Right lung (tissue), 5 donors: ENCODE data around the gene PHTF1. TPM values are rescaled to one million over a fixed set of nuclear protein-coding genes. Genes with fewer than 3 reads are reported as not detected.
"Not testable (repeated sequence)": the region's sequence is repeated elsewhere in the genome, so short reads cannot be mapped to it uniquely, and the experiment has no call there.

Experiments
- DNase-seq, 2 donors: peaks; one replicate each; pipeline ENCODE4 v3.0.0-alpha.2; 2013
- polyA plus RNA-seq, 5 donors: library from polyadenylated mRNA; unstranded; fragments of 120-200 nt; gene quantifications; one replicate each; pipeline versions ENCODE4 v1.2.1 to v1.2.3, GENCODE V29; 2013; ENCODE audit warnings: inconsistent platforms in 1 of 5, low replicate concordance in 1 of 5; ENCODE audit not compliant: insufficient read length in 5 of 5, insufficient read depth in 1 of 5

PHTF1 gene
- polyA plus RNA-seq, 5 donors = 17.2 to 23.9 (median 21.7) TPM

GRCh38 chr1:113780374-113781146, 21.3 kb upstream of the PHTF1 start:
- no peak for DNase-seq

- DNase-seq = no peak
Observed at GRCh38 chr1:113779542-113779941, 20.3 kb upstream of the PHTF1 start.

GRCh38 chr1:113777561-113777960, 18.3 kb upstream of the PHTF1 start:
- no peak for DNase-seq

GRCh38 chr1:113770031-113770430, 10.7 kb upstream of the PHTF1 start:
- no peak for DNase-seq

- no peak for DNase-seq
Observed at GRCh38 chr1:113769601-113769970, 10.3 kb upstream of the PHTF1 start.

- DNase-seq = no peak
Observed at GRCh38 chr1:113768916-113769600, 9.8 kb upstream of the PHTF1 start.

- DNase-seq = no peak
Observed at GRCh38 chr1:113765306-113766230, 6.3 kb upstream of the PHTF1 start.

- DNase-seq = no peak
Observed at GRCh38 chr1:113763661-113764060, 4.4 kb upstream of the PHTF1 start.

- DNase-seq = no peak
Observed at GRCh38 chr1:113761937-113762336, 2.7 kb upstream of the PHTF1 start.

GRCh38 chr1:113760102-113761080, 1.1 kb upstream of the PHTF1 start:
- no peak for DNase-seq

GRCh38 chr1:113758631-113759332, 504 bp downstream of the PHTF1 start:
- DNase-seq = peak; percentile 58 to 66

GRCh38 chr1:113756461-113756860, 2.8 kb downstream of the PHTF1 start:
- DNase-seq = no peak

- not testable (repeated sequence) for DNase-seq
Observed at GRCh38 chr1:113753333-113753732, 6.0 kb downstream of the PHTF1 start.

- no peak for DNase-seq
Observed at GRCh38 chr1:113751516-113751915, 7.8 kb downstream of the PHTF1 start.

- no peak for DNase-seq
Observed at GRCh38 chr1:113751114-113751513, 8.2 kb downstream of the PHTF1 start.

GRCh38 chr1:113749402-113749801, 9.9 kb downstream of the PHTF1 start:
- no peak for DNase-seq

- no peak for DNase-seq
Observed at GRCh38 chr1:113747376-113747775, 11.9 kb downstream of the PHTF1 start.

- DNase-seq = no peak
Observed at GRCh38 chr1:113745425-113745824, 13.9 kb downstream of the PHTF1 start.

- no peak for DNase-seq
Observed at GRCh38 chr1:113744114-113744513, 15.2 kb downstream of the PHTF1 start.

- DNase-seq = no peak
Observed at GRCh38 chr1:113742515-113742914, 16.8 kb downstream of the PHTF1 start.
